Psoas muscle (tissue), 8 donors: ENCODE data around the gene ERP27. TPM values are rescaled to one million over a fixed set of nuclear protein-coding genes. Genes with fewer than 3 reads are reported as not detected.

ENCODE experiments used
- ATAC-seq, 4 donors: fragments of 200-7000 bp; cut with Tn5 transposase; one replicate each; pipeline ENCODE4 v1.9.1; 2020; ENCODE audit warnings: moderate library complexity in 3 of 4, mild to moderate bottlenecking in 2 of 4
- DNase-seq, 2 donors: peaks; one replicate each; pipeline ENCODE4 v3.0.0-alpha.2; 2020
- H3K27ac ChIP-seq: fragments of 200-600 bp; one replicate; pipeline ENCODE4 v1.8.0; 2022
- H3K27me3 ChIP-seq, 3 donors: fragments of 200-600 bp in 1 of 3; one replicate each; pipeline versions ENCODE4 v1.6.1 to v1.8.0; 2013 to 2022; ENCODE audit warnings: low read length in 2 of 3, mild to moderate bottlenecking in 2 of 3, moderate library complexity in 1 of 3; ENCODE audit not compliant: insufficient read depth in 3 of 3
- H3K36me3 ChIP-seq, 2 donors: fragments of 200-600 bp in 1 of 2; one replicate each; pipeline versions ENCODE4 v1.6.1 to v1.8.0; 2013 to 2022; ENCODE audit warnings: low read depth in 1 of 2, mild to moderate bottlenecking in 1 of 2, moderate library complexity in 1 of 2; ENCODE audit not compliant: insufficient read depth in 1 of 2
- H3K4me1 ChIP-seq: fragments of 200-600 bp; one replicate; pipeline ENCODE4 v1.8.0; 2022
- H3K4me3 ChIP-seq: fragments of 200-600 bp; one replicate; pipeline ENCODE4 v1.8.0; 2022; ENCODE audit warnings: mild to moderate bottlenecking
- H3K9me3 ChIP-seq: fragments of 200-600 bp; one replicate; pipeline ENCODE4 v1.8.0; 2022
- WGBS, 3 donors: extraction: QIAGEN DNeasy Blood & Tissue Kit; methylation state at CpG; one replicate each; pipeline versions ENCODE4 v1.1.6 to v1.1.7; 2013; 5-methylcytosine and 5-hydroxymethylcytosine counted together
- intact Hi-C, 2 donors: fragments of 100-400 bp; cut with DNase I; formaldehyde crosslinking; loops; one replicate each; pipeline versions ENCODE4 v1.11.0 to v1.14.2; 2022
- polyA plus RNA-seq, 3 donors: library from polyadenylated mRNA; stranded (reverse); fragments of 200-250 nt; gene quantifications; one replicate each; pipeline ENCODE4 v1.2.3, GENCODE V29; 2013
- total RNA-seq, 4 donors: library from RNA; stranded (reverse); fragmentation: NEBNext Ultra II Directional in 2 of 4; extraction: Animal tissue kit (Norgen Biotek cat#: 25700) in 2 of 4; gene quantifications; one replicate each; pipeline versions ENCODE4 v1.2.1 to v1.2.4, GENCODE V29; 2021 to 2023
- TF ChIP-seq, protein P1 (sequence below): fragments of 200-600 bp; IDR thresholded peaks from one replicate; pipeline ENCODE4 v1.8.0; 2022; ENCODE audit warnings: antibody characterized with exemption
- donor health status: healthy with polysubstance abuse.
- donor health status: DM: no; HTN: no; CAD: no; lungs with moderate emphysema.
- donor health status: Bipolar disorder and iron deficiency.
- donor health status: healthy.
- donor health status: DM: yes; HTN: yes; CAD: no.
- donor health status: DM: no; HTN: no; CAD: no.
- donor health status: DM: no; HTN: no; CAD: no.
- donor health status: DM: yes; HTN: yes; CAD: no.

ERP27 gene
- total and polyA plus RNA-seq, 7 donors: 0.05 to 0.42 (median 0.13) TPM; not detected in 1

DNA sequence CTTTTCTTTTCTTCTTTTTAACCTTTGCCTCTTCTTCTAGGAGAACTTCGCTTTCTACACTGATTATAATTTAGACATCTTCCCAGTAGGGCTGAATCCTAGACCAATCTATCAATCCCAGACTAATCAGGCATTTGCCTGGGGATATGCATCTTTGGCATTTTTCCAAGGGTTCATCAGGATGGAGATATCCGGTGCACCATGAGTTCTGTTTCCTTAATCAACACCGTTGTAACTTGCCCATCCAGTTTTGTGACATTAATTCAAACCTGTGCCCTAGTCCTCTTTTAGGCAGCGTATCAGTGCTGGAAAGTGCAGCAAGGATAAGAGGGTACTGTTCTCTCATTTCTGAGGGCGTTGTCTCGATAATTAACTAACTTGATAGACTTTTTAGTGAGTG, 52.1 kb downstream of the ERP27 start:
- H3K4me3 ChIP-seq: peak overlapping the region; percentile 52
- peak in 1 of 4 donors; percentile 6 for ATAC-seq
- H3K4me1 ChIP-seq: peaks cover 5% of the 10 kb centered on the region
- DNase-seq: no peak
- H3K9me3 ChIP-seq: no peaks in the 10 kb centered on the region
- peak overlapping the region; percentile 57 for H3K27ac ChIP-seq
- TF ChIP-seq, protein P1, sequence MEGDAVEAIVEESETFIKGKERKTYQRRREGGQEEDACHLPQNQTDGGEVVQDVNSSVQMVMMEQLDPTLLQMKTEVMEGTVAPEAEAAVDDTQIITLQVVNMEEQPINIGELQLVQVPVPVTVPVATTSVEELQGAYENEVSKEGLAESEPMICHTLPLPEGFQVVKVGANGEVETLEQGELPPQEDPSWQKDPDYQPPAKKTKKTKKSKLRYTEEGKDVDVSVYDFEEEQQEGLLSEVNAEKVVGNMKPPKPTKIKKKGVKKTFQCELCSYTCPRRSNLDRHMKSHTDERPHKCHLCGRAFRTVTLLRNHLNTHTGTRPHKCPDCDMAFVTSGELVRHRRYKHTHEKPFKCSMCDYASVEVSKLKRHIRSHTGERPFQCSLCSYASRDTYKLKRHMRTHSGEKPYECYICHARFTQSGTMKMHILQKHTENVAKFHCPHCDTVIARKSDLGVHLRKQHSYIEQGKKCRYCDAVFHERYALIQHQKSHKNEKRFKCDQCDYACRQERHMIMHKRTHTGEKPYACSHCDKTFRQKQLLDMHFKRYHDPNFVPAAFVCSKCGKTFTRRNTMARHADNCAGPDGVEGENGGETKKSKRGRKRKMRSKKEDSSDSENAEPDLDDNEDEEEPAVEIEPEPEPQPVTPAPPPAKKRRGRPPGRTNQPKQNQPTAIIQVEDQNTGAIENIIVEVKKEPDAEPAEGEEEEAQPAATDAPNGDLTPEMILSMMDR: no peak
- H3K36me3 ChIP-seq: no peaks in the 10 kb centered on the region
- intact Hi-C loops: no loop called here
- WGBS, 3 donors: 55 to 58% (median 56%) methylated on average over 6 of the region's 6 CpGs
- no peaks in the 10 kb centered on the region for H3K27me3 ChIP-seq

DNA sequence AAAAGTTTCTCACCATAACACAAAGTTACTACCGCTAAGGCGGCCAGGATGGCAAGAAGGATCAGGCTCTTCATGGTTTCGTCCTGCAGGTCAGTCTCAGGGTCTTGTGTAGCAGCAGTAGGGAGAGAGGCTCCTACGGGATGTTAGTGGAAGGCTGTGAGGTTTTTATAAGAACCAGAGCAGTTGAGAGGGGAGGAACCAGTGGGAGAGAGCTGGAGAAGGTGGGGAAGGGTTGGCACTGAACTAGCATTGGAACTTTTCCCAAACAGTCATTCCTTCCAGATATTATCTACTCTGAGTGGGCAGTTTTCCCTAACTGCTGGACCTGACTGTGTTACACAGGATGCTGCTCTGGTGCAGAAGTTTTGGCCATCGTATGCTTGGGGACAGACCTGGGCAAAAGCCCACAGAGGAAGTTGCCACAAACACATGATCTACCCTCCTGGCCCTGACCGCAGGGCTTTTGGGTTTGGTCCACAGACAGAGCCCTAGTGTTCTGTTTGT, 52.6 kb downstream of the ERP27 start, which contains the start of gene MGP:
Gene MGP (minus strand): TSS at position 137 of the 504 bp plus-strand sequence. CDS start 63 bp downstream, at position 74.
- H3K27ac ChIP-seq: peak within 1 kb of the TSS; percentile 57
- no peaks in the 10 kb centered on the region for H3K9me3 ChIP-seq
- TF ChIP-seq, protein P1: no peak
- H3K27me3 ChIP-seq: no peaks in the 10 kb centered on the region
- H3K4me3 ChIP-seq: peak within 1 kb of the TSS; percentile 52
- H3K36me3 ChIP-seq: no peaks in the 10 kb centered on the region
- DNase-seq (peak; percentile 54 to 67), ATAC-seq (peak; percentile 48 to 80 (median 75))
- WGBS, 3 donors: 9 to 30% (median 16%) methylated on average over 6 of the region's 6 CpGs
- peaks cover 5% of the 10 kb centered on the region for H3K4me1 ChIP-seq
- intact Hi-C loops: no loop called here

DNA sequence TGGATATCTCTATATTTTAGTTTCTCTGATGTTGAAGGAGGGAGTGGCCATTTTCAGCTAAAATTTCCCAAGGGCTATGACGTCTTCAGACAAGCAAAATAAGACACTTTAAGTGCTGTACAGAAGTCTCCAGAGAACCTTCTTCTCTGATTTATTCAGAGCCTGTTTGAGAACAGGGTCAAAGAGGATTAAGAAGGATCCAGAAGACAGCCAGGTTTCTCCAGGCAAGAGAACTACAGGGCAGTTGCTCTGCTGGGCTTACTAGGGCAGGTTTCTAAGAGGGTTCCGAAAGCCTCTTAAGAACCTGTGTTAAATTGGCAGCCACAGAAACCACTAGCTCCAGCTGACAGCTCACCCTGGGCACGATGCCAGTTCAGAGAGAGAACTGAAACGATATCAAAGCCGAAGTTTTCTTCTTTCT, 53.9 kb downstream of the ERP27 start:
- intact Hi-C loops: loop anchor here in 1 of 2 donors (5.0 kb wide), 1 partner anchor 37 kb away; no protein-coding TSS in a partner anchor
- H3K27ac ChIP-seq: peak overlapping the region; percentile 57
- H3K27me3 ChIP-seq: no peaks in the 10 kb centered on the region
- DNase-seq (peak; percentile 77 to 89), ATAC-seq (peak; percentile 50 to 86 (median 73))
- peak overlapping the region; percentile 52 for H3K4me3 ChIP-seq
- H3K9me3 ChIP-seq: no peaks in the 10 kb centered on the region
- peaks cover 5% of the 10 kb centered on the region for H3K4me1 ChIP-seq
- TF ChIP-seq, protein P1: no peak
- 1 to 5% (median 2%) methylated on average over 5 of the region's 5 CpGs for WGBS, 3 donors
- H3K36me3 ChIP-seq: no peaks in the 10 kb centered on the region

DNA sequence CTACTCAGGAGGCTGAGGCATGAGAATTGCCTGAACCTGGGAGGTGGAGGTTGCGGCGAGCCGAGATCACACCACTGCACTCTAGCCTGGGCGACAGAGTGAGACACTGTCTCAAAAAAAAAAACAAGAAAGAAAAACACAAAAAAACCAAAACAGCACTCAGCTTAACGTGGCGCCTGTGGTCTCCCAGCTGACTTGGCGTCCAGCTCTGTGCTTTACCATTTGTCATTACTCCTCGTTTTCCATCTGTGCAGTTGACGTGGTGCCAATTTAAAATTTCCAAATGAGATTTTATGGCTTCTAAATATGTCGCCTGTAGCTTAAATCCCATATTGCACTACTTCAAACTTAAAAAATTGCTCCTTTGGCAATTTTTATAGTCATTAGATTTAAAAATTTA, 54.7 kb downstream of the ERP27 start:
- DNase-seq (no peak), ATAC-seq (no peak)
- 68 to 75% (median 72%) methylated on average over 10 of the region's 10 CpGs for WGBS, 3 donors
- peak overlapping the region; percentile 52 for H3K4me3 ChIP-seq
- intact Hi-C loops: loop anchor here in 1 of 2 donors (5.0 kb wide), 1 partner anchor 36 kb away; no protein-coding TSS in a partner anchor
- TF ChIP-seq, protein P1: no peak
- no peaks in the 10 kb centered on the region for H3K27me3 ChIP-seq
- no peaks in the 10 kb centered on the region for H3K36me3 ChIP-seq
- no peaks in the 10 kb centered on the region for H3K9me3 ChIP-seq
- H3K4me1 ChIP-seq: peaks cover 5% of the 10 kb centered on the region
- peak overlapping the region; percentile 57 for H3K27ac ChIP-seq
